ENCODE data around the gene ATG4C. TPM values are rescaled to one million over a fixed set of nuclear protein-coding genes. Genes with fewer than 3 reads are reported as not detected.
A peak's percentile ranks its signal among the peaks of the same experiment; 100 is the strongest.

The ATG4C gene
- total RNA-seq, 3 donors from 2014 or later (not counting 1 experiment from before 2014, with no cell fraction given) = 4.8 to 9.7 (median 6.3) TPM

DNA sequence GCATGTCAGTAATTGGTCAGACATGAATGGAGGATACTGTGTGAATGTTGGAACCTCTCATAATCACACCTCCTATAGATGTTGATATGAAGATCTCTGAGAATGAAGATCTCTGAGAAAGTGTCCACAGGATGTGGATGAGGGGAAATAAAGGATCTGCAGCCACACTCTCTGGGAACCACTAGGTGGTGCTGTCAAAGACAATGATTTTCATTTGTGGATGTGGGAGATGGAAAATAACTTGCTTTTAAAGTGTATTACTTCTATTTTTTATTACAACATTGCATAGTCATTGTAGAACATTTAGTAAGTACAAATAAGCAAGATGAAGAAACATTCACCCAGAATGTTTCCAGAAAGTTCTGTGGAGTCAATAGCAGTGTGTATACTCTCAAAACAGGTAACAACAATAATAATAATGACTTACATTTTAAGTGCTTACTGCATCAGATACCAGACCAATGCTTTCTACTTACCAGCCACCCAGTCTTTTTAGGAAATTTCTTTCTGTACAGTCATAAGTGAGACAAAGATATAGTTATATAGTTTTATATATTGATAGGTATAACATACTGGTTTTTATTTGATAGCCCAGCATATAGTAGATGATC, 128.2 kb downstream of the ATG4C start:
- H3K36me3 Mint-ChIP-seq = no peaks in the 10 kb centered on the region
- intact Hi-C loops (cut with micrococcal nuclease) = no loop called here
- ATAC-seq = no peak

More for the DNA sequence above, 128.2 kb downstream of the ATG4C start:
- no peaks in the 10 kb centered on the region for H3K9me3 Mint-ChIP-seq
- DNase-seq = peak in 1 of 2 donors; percentile 12
- H3K27me3 Mint-ChIP-seq (ENCODE audit: low read depth in 2 of 2) = peaks cover 7 to 37% of the 10 kb centered on the region in 2 donors
- H3K27ac Mint-ChIP-seq = no peak overlapping the region
- no peak overlapping the region for H3K27ac ChIP-seq (ENCODE audit: low read length)
- no peak overlapping the region for H3K4me3 Mint-ChIP-seq
- TF ChIP-seq, protein P1, sequence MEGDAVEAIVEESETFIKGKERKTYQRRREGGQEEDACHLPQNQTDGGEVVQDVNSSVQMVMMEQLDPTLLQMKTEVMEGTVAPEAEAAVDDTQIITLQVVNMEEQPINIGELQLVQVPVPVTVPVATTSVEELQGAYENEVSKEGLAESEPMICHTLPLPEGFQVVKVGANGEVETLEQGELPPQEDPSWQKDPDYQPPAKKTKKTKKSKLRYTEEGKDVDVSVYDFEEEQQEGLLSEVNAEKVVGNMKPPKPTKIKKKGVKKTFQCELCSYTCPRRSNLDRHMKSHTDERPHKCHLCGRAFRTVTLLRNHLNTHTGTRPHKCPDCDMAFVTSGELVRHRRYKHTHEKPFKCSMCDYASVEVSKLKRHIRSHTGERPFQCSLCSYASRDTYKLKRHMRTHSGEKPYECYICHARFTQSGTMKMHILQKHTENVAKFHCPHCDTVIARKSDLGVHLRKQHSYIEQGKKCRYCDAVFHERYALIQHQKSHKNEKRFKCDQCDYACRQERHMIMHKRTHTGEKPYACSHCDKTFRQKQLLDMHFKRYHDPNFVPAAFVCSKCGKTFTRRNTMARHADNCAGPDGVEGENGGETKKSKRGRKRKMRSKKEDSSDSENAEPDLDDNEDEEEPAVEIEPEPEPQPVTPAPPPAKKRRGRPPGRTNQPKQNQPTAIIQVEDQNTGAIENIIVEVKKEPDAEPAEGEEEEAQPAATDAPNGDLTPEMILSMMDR (IDR thresholded peaks at IDR 0.05) = peak; percentile 52
- no peaks in the 10 kb centered on the region for H3K4me1 ChIP-seq (ENCODE audit: control insufficient read depth, insufficient read depth, low read length)
- H3K4me1 Mint-ChIP-seq = no peaks in the 10 kb centered on the region
- H3K27me3 ChIP-seq (ENCODE audit: control insufficient read depth, insufficient read depth, low read length) = peaks cover 2% of the 10 kb centered on the region
- no peak overlapping the region for H3K4me3 ChIP-seq (ENCODE audit: low read length)
- no peaks in the 10 kb centered on the region for H3K36me3 ChIP-seq (ENCODE audit: control insufficient read depth, insufficient read depth, low read length)
- no peaks in the 10 kb centered on the region for H3K9me3 ChIP-seq (ENCODE audit: control insufficient read depth, insufficient read depth, low read length)

Other genes starting within 250 kb of the ATG4C start
- not detected for gene ANGPTL3, start 186.6 kb upstream of the ATG4C start, total RNA-seq
- gene DOCK7, start 95.7 kb upstream of the ATG4C start, total RNA-seq = 10 to 100 TPM in 1 of 3 donors, 1 to 10 TPM in 2; 4.3 to 13.1 (median 6.0) TPM